HTERT RPE-1 (cell line): ENCODE measurements around the gene ELFN2.
"Not testable (repeated sequence)": the region's sequence is repeated elsewhere in the genome, so short reads cannot be mapped to it uniquely, and the experiment has no call there.

ENCODE experiments used
- in situ Hi-C: fragments of 300-500 bp; cut with MboI; formaldehyde crosslinking; loops from 4 replicates; pipeline ENCODE4 v1.14.3; 2020; ENCODE audit warnings: low sequenced_read_pairs

Gene ELFN2

DNA sequence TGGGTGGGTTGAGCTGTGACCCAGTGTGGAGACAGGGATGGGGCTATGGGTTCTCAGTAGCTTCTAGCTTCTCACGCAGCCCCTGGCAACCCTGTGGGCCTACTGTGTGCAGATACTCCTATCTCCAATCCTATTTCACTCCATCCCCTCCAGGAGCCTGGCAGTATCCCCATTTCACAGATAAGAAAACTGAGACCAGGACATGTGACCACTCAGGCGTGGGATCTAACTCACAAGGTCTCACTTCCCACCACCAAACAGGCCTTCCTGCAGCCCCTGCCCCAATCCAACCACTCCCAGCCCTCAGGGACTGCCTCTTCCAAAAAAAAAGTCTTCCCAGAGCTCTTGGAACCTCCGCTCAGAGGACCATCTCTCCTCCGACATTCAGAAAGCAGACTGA lies 15.6 kb downstream of the ELFN2 start:
- in situ Hi-C loops = no loop called here

DNA sequence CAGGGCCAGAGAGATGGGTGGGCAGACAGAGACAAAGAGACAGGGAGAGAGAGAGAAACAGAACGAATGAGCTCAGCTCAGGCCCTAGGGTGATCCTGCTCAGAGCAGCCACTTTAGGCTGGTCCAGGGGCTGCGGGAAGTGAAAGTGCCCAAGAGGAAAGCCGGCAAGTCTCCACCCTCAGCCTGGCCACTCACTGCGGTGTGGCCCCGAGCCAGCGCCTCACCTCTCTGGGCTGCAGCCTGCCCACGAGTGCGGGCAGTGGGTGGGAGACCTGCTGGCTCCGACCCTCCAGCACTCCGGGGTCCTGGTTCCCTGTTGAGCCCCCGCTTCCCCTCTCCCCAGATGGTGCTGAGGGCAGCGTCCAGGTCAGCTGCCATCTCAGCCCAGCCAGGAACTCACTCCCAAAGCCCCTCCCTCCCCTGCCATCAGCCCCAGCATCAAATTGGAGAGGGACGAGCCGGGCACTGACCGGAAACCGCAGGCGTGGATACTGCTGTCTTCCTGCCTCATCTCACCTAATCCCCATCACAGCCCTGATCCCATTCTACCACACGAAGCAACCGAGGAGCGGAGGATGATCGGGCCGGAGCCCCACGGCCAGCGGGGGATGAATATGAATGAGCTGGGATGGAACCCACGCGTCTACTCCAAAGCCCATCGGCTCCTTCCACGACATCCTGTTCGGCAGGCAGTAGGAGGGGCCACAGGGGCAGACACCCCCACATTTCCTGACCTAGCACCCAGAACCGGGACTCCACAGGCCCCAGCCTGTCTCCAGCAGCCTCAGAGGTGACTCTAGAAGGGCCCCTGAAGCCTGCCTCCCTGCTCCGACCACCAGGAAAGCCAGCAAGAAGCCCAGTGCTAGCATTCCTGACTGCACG lies 16.9 kb downstream of the ELFN2 start:
- in situ Hi-C loops = no loop called here

DNA sequence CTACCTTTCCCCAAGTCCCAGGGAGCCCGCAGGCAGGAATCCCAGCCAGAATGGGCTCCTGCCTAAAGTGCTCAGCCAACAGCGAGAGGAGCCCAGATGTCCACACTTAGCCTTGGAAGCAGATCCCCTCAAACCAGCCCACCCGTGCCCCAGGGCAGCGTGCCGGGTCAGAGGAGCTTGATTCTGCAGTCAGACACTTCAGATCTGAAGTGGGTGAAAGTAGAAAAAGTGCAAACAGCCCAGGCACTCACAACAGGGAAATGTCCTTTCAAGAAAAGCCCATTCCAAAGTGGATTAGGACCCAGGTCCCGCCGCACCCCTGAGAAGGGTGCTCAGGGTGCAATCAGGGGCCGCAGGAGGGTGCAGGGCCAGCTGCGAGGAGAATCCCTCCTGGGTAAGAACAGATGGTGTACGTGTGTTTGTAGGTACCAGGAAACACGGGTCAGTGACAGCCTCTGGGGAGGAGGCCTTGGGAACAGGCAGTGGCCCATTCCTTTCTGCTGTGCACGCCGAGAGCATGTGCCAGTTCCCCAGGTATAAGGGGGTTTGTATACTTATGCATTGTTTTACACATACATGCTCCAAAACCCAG lies 17.7 kb downstream of the ELFN2 start:
- in situ Hi-C loops = no loop called here

DNA sequence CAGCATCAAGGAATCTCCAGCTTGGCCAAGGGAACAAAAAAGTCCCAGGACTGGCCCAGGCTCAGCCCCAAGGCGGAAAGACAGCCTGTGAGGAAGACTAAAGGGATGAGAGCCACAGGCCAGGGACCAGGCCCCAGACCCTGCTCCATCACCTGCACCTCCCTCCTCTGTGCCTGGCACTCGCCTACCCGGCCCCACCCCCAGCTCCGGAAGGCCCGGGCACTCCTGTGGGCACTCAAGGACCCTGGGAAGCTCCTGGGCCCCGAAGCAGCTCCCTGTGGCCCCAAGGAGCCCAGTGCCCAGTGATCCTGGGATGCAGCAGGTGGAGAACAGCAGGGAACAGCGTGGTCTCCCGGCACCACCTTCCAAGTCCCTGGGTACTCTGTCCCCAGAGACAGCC lies 18.2 kb downstream of the ELFN2 start:
- in situ Hi-C loops = no loop called here

GRCh38 chr22:37407856-37408255 lies 19.4 kb downstream of the ELFN2 start:
- in situ Hi-C loops = no loop called here

DNA sequence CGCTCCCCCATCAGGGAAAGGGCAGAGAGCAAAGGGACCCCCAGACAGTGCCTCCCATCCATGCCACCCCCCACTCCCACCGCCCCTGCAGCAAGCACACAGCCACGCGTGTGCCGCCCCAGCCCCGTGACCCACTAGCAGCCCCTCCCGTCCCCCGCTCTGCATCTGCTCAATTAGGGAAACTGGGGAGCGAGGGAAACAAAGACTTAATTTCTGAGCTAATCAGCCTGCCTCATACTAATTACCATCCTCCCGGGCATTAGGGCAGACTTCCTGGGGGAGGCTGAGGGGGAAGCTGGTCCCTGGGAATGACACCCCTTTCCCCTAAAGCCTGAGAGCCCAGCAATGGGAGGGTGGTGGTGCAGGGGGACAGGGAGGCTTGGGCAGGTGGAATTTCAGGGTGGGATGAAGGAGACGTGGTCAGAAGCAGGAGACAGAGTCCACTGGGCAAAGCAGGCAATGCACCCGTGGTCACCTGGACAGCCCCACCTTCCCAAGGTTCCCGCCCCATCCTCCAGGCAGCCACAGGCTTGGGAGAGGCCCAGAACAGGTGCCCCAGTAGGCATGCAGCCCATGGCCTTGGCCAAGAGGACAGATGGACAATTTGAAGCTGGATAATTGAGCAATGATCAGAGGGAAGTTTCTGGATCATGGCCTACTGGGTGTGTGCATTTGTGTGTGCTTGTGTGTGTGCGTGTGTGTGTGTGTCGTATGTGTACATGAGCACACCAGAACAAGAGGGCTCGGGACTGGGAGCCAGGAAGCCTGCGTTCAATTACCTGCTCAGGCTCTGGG lies 20.6 kb downstream of the ELFN2 start:
- in situ Hi-C loops = no loop called here

GRCh38 chr22:37404091-37404490 lies 23.2 kb downstream of the ELFN2 start:
- in situ Hi-C loops = no loop called here

GRCh38 chr22:37403267-37403960 lies 23.9 kb downstream of the ELFN2 start:
- in situ Hi-C loops = no loop called here

- in situ Hi-C loops = no loop called here
These were observed 25.1 kb downstream of the ELFN2 start for GRCh38 chr22:37402184-37402506.

- in situ Hi-C loops = no loop called here
These were observed 25.7 kb downstream of the ELFN2 start for GRCh38 chr22:37401401-37402183.

DNA sequence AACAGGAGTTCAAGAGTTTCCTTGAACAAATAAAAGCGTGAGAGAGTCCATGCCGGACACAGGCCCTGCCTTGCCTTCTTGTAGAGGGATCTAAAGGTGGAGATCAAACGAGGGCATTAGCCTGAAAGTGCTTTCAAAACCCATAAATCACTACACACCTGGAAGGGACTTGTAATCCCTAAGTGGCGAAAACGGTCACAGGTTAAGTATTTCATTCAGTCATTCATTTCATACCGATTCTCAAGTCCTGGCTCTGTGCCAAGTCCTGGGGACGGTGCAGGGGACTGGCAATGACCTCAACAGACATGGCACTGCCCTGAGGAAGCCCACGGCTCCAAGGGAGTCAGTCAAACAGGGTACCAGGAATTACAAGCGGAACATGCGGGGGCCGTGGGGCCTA lies 26.6 kb downstream of the ELFN2 start:
- in situ Hi-C loops = no loop called here

- in situ Hi-C loops = not testable (repeated sequence)
These were observed 27.8 kb downstream of the ELFN2 start for GRCh38 chr22:37399457-37399856.

DNA sequence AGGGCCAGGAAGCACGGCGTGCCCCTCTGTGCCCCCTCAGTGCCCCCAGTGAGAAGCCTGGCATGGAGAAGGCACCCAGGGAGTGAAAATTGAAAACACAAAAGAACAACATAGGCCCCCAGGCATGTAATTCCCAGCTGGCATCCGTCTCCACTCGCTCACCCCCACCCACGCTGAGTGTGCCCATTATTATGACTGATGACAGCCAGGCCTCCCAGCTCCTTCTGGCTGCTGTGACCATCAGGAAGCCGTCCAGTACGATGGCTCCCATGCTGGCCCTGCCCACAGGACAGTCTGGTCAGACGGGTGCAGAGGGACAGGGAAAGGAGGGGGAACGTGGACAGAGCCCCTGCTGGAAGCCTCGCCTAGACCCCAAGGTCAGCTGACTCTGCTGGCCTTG lies 30.1 kb downstream of the ELFN2 start:
- in situ Hi-C loops = no loop called here

DNA sequence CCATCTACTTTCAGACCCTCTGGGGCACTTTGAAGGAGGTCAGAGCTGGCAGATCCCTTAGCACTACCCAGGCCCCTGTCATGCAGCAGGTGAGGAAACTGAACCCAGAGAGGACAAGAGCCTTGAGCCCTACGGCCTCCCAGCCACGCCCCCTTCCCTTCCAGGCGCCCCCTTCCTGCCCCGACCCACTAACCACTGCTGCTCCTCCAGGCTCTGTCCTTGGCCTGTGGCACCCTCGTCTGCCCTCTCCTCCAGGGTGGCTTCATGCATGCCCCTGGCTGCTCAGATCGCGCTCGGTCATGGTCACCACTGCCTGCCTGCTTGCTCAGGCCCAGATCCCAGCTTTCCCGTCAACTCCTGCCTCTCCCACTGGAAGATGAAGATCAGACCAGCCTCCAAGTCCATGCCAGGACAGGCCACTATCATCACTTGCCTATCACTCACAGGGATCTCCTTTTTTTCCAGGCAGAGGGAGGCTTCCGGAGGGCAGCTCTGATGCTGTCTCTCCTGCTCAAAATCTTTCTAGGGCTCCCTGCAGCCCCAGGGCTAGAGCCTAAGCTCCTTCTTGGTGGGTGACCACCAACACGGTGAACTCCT lies 30.7 kb downstream of the ELFN2 start:
- in situ Hi-C loops = no loop called here

GRCh38 chr22:37394341-37394740 lies 32.9 kb downstream of the ELFN2 start:
- in situ Hi-C loops = no loop called here

- in situ Hi-C loops = no loop called here
These were observed 33.5 kb downstream of the ELFN2 start for GRCh38 chr22:37393746-37394145.

DNA sequence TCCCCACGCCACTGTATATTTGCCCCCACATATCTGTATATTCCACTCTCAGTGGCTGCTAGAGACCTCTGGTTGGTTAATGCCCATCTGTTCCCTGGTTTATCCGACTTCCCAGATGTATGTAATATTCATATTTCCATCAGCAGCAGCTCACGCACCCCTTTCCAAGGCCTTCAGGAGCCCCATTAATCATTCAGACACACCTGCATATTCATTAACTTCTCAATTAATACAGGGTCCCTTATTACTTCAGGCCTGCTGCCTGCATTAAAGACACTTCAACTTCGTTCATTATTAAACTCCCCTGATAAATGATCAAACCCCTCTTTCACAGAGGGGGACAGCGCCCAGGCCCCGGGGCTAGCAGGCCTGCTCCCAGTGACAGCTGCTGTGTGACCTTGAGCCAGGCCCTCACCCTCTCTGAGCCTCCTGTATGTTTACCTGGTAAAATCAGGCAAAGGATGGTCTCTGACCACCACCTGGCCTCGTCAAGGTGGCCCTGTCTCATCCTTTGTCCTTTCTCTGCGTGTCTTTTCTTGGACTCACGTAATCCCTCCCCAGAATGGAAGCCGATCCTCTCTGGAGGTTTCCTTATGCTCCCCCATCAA lies 34.5 kb downstream of the ELFN2 start:
- in situ Hi-C loops = no loop called here

- in situ Hi-C loops = no loop called here
These were observed 35.6 kb downstream of the ELFN2 start for GRCh38 chr22:37391702-37392101.

GRCh38 chr22:37390075-37390474 lies 37.2 kb downstream of the ELFN2 start:
- in situ Hi-C loops = no loop called here

DNA sequence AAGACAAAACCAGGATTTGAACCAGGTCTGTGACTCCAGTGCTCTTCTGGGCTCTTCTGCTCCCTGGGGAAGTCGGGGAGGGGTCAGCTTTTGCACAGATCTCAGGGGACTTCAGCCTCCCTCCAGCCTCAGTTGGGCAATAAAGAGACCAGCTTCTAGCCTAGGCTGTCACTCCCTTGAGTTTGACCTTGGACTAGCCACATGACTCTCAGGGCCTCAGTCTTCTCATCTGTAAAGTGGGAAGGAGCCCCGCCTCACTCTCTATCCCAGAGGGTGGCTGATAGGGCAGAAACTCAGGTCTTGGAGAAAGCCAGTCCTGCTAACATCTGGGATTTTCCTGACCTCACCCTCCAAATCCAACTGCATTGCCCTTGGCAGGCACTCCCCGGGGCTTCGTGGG lies 38.7 kb downstream of the ELFN2 start:
- in situ Hi-C loops = no loop called here
